ENCODE measurements around the gene MEAK7. TPM values are rescaled to one million over a fixed set of nuclear protein-coding genes. Genes with fewer than 3 reads are reported as not detected.

MEAK7 gene
- total RNA-seq, 1 experiment from 2014 or later, result 21.5 TPM

GRCh38 chr16:84499638-84500037, 4.8 kb downstream of the MEAK7 start:
- Histone ChIP-seq H2BK12ac (ENCODE audit: insufficient read length, low read depth, low read length) (no peak overlapping the region), H3K14ac (ENCODE audit: insufficient read depth, low read length) (no peak overlapping the region), H3K27ac (ENCODE audit: insufficient read length, low read depth, low read length) (no peak overlapping the region), H3K56ac (ENCODE audit: insufficient read length, low read depth, low read length) (no peak overlapping the region), H2BK20ac (ENCODE audit: low read depth, low read length, poor library complexity, severe bottlenecking) (no peak overlapping the region), H2BK15ac (ENCODE audit: low read depth, low read length) (no peak overlapping the region), H3K27me3 (ENCODE audit: insufficient read depth, low read length) (no peaks in the 10 kb centered on the region), H2BK5ac (ENCODE audit: insufficient read length, low read length) (no peak overlapping the region), H3T11ph (ENCODE audit: low read length) (no peak overlapping the region), H4K91ac (ENCODE audit: insufficient read length, low read depth, low read length) (no peak overlapping the region), H3K23me2 (ENCODE audit: insufficient read length, low read depth, low read length, poor library complexity, severe bottlenecking) (peaks cover 4% of the 10 kb centered on the region), H3K18ac (ENCODE audit: insufficient read length, low read depth, low read length) (no peak overlapping the region), H3K79me1 (ENCODE audit: insufficient read depth, low read depth, low read length, poor library complexity, severe bottlenecking) (no peaks in the 10 kb centered on the region), H3K4me1 (ENCODE audit: insufficient read depth, low read length) (no peaks in the 10 kb centered on the region), H4K5ac (ENCODE audit: insufficient read length, low read depth, low read length) (no peak overlapping the region), H2AK5ac (ENCODE audit: insufficient read length, low read length) (no peak overlapping the region), H4K8ac (replicated peaks; ENCODE audit: insufficient read length, low read depth, low read length) (no peak overlapping the region), H3K4me2 (ENCODE audit: insufficient read depth, insufficient read length, low read length) (no peak overlapping the region), H3K79me2 (ENCODE audit: insufficient read depth, low read length) (no peaks in the 10 kb centered on the region), H4K20me1 (ENCODE audit: control insufficient read depth, insufficient read depth, insufficient read length) (no peaks in the 10 kb centered on the region), H3K23ac (ENCODE audit: insufficient read length, low read depth, low read length) (no peak overlapping the region), H3K9me3 (ENCODE audit: control insufficient read depth, low read depth, low read length) (no peaks in the 10 kb centered on the region), H3K4ac (ENCODE audit: low read depth, low read length) (no peak overlapping the region), H2BK120ac (ENCODE audit: low read depth, low read length, poor library complexity, severe bottlenecking) (no peak overlapping the region), H2AFZ (ENCODE audit: low read length) (no peak overlapping the region), H3K9ac (ENCODE audit: extremely low read depth, insufficient read length, low read length) (no peak overlapping the region)
- peaks cover 8 to 10% of the 10 kb centered on the region in 2 experiments for H3K4me1 Mint-ChIP-seq
- DNase-seq, result no peak
- no peaks in the 10 kb centered on the region for H3K27me3 Mint-ChIP-seq (ENCODE audit: low read depth)
- no peak for TF ChIP-seq CTCF (conservative IDR thresholded peaks at IDR 0.05)
- H3K27ac Mint-ChIP-seq, result no peak overlapping the region
- peaks cover under 1 to 7% of the 10 kb centered on the region in 2 experiments; a peak in 4 of 5 replicates for H3K9me3 Mint-ChIP-seq
- H3K4me3 Mint-ChIP-seq, result no peak overlapping the region
- peaks cover 19 to 48% (median 37%) of the 10 kb centered on the region in 3 experiments for H3K36me3 Mint-ChIP-seq (ENCODE audit: insufficient read depth in 1 of 3, low read depth in 3 of 3)
- no CpG with 5 or more reads among the region's 15 CpGs for WGBS (ENCODE audit: extremely low coverage, insufficient read length, low lambda C conversion rate)
